GM23338 (cell line): ENCODE measurements around the gene CACNG7. TPM values are rescaled to one million over a fixed set of nuclear protein-coding genes. Genes with fewer than 3 reads are reported as not detected.

Experiments
- ATAC-seq: fragments of 200-7000 bp; cut with Tn5 transposase; 3 replicates; pipeline ENCODE4 v1.9.1; 2020
- DNase-seq: peaks from one replicate; pipeline ENCODE4 v3.0.0-alpha.2; 2015; ENCODE audit warnings: low spot score
- H2AFZ ChIP-seq: fragments of 200-600 bp; sonication (generic); 2 replicates; pipeline ENCODE4 v1.8.0; 2016; ENCODE audit warnings: antibody characterized with exemption, mild to moderate bottlenecking, moderate library complexity
- H3F3A ChIP-seq: fragments of 200-600 bp; sonication (generic); replicated peaks from 2 replicates; pipeline ENCODE4 v1.8.0; 2017; ENCODE audit warnings: antibody characterized with exemption, mixed run types, low read depth
- H3K27ac ChIP-seq: fragments of 200-600 bp; sonication (generic); 2 replicates; pipeline ENCODE4 v1.6.1; 2016; ENCODE audit warnings: low read depth
- H3K27me3 ChIP-seq: fragments of 200-600 bp; sonication (generic); 2 replicates; pipeline ENCODE4 v1.8.0; 2016; ENCODE audit warnings: mild to moderate bottlenecking, mixed run types, moderate library complexity; ENCODE audit not compliant: insufficient read depth
- H3K36me3 ChIP-seq: fragments of 200-600 bp; sonication (generic); 2 replicates; pipeline ENCODE4 v1.8.0; 2016; ENCODE audit warnings: mild to moderate bottlenecking; ENCODE audit not compliant: insufficient read depth
- H3K4me1 ChIP-seq: fragments of 200-600 bp; sonication (generic); 2 replicates; pipeline ENCODE4 v1.8.0; 2016; ENCODE audit warnings: mild to moderate bottlenecking, moderate library complexity; ENCODE audit not compliant: insufficient read depth
- H3K4me2 ChIP-seq: fragments of 200-600 bp; sonication (generic); 2 replicates; pipeline ENCODE4 v1.7.1; 2017; ENCODE audit warnings: mixed run types
- H3K4me3 ChIP-seq: fragments of 200-600 bp; sonication (generic); 2 replicates; pipeline ENCODE4 v1.6.1; 2016; ENCODE audit warnings: mixed run types
- H3K79me2 ChIP-seq: fragments of 200-600 bp; sonication (generic); replicated peaks from 2 replicates; pipeline ENCODE4 v1.8.0; 2017; ENCODE audit warnings: mild to moderate bottlenecking; ENCODE audit not compliant: insufficient read depth
- H3K9me2 ChIP-seq: fragments of 200-600 bp; sonication (generic); 2 replicates; pipeline ENCODE4 v1.8.0; 2017; ENCODE audit not compliant: insufficient read depth
- H4K20me1 ChIP-seq: fragments of 200-600 bp; sonication (generic); replicated peaks from 2 replicates; pipeline ENCODE4 v1.8.0; 2017; ENCODE audit warnings: mild to moderate bottlenecking; ENCODE audit not compliant: insufficient read depth
- H3K27ac Mint-ChIP-seq: 2 replicates; pipeline ENCODE4 v1.8.0; 2020; ENCODE audit warnings: inconsistent platforms, mild to moderate bottlenecking, moderate library complexity, mixed read lengths
- H3K27me3 Mint-ChIP-seq: 3 replicates; pipeline ENCODE4 v1.8.0; 2022; ENCODE audit warnings: low read depth, mild to moderate bottlenecking, moderate library complexity, mixed read lengths, inconsistent platforms; ENCODE audit not compliant: insufficient read depth, poor library complexity
- H3K36me3 Mint-ChIP-seq: 3 replicates; pipeline ENCODE4 v1.8.0; 2021; ENCODE audit warnings: low read depth, mild to moderate bottlenecking, inconsistent platforms, moderate library complexity, mixed read lengths
- H3K4me1 Mint-ChIP-seq: 3 replicates; pipeline ENCODE4 v1.8.0; 2020; ENCODE audit warnings: mild to moderate bottlenecking, inconsistent platforms, mixed read lengths
- H3K4me3 Mint-ChIP-seq: 3 replicates; pipeline ENCODE4 v1.8.0; 2021; ENCODE audit warnings: moderate library complexity, mild to moderate bottlenecking, inconsistent platforms, mixed read lengths
- H3K9me3 Mint-ChIP-seq: 3 replicates; pipeline ENCODE4 v1.8.0; 2020; ENCODE audit warnings: moderate library complexity, mild to moderate bottlenecking, inconsistent platforms, mixed read lengths
- CREB1 ChIP-seq: fragments of 250-450 bp; sonication (Bioruptor Pico); IDR thresholded peaks from 2 replicates; pipeline ENCODE4 v1.5.0; 2020; ENCODE audit warnings: low read depth, mild to moderate bottlenecking, moderate library complexity
- CTCF ChIP-seq, 2 experiments: fragments of 200-600 bp in 1 of 2; sonication (generic) in 1 of 2; conservative IDR thresholded peaks; 2 replicates each; pipeline versions ENCODE4 v1.5.1 to v1.6.1; 2016 to 2017; ENCODE audit warnings: antibody characterized with exemption in 2 of 2, low read depth in 2 of 2, mild to moderate bottlenecking in 2 of 2, moderate library complexity in 1 of 2
- ETS1 ChIP-seq: IDR thresholded peaks from 2 replicates; pipeline ENCODE4 v1.6.1; 2016; ENCODE audit warnings: antibody characterized with exemption
- EZH2 ChIP-seq: fragments of 200-600 bp; sonication (generic); IDR thresholded peaks from one replicate; pipeline ENCODE4 v1.8.0; 2017; ENCODE audit warnings: antibody characterized with exemption, mild to moderate bottlenecking, low read depth; ENCODE audit not compliant: unreplicated experiment
- EZH2phosphoT487 ChIP-seq: fragments of 200-600 bp; sonication (generic); IDR thresholded peaks from one replicate; pipeline ENCODE4 v1.8.1; 2018; ENCODE audit warnings: antibody characterized with exemption; ENCODE audit not compliant: unreplicated experiment
- JUNB ChIP-seq: IDR thresholded peaks from one replicate; pipeline ENCODE4 v1.6.1; 2016; ENCODE audit warnings: antibody characterized with exemption; ENCODE audit not compliant: unreplicated experiment
- NANOG ChIP-seq: IDR thresholded peaks from 2 replicates; pipeline ENCODE4 v1.6.1; 2016; ENCODE audit warnings: antibody characterized with exemption, borderline replicate concordance
- POLR2AphosphoS5 ChIP-seq: IDR thresholded peaks from 2 replicates; pipeline ENCODE4 v1.6.1; 2016; ENCODE audit warnings: antibody characterized with exemption, low read depth
- REST ChIP-seq: IDR thresholded peaks from one replicate; pipeline ENCODE4 v1.6.1; 2018; ENCODE audit warnings: antibody characterized with exemption; ENCODE audit not compliant: unreplicated experiment
- STAT1 ChIP-seq: IDR thresholded peaks from one replicate; pipeline ENCODE4 v1.6.1; 2016; ENCODE audit warnings: antibody characterized with exemption; ENCODE audit not compliant: unreplicated experiment
- ZNF114 ChIP-seq: fragments of 250-450 bp; sonication (Bioruptor Pico); IDR thresholded peaks from 2 replicates; pipeline ENCODE4 v1.5.0; 2020; ENCODE audit warnings: mild to moderate bottlenecking, moderate library complexity
- ZNF331 ChIP-seq: fragments of 250-450 bp; sonication (Bioruptor Pico); IDR thresholded peaks from 2 replicates; pipeline ENCODE4 v1.5.0; 2020; ENCODE audit warnings: low read depth, mild to moderate bottlenecking, moderate library complexity
- ZNF462 ChIP-seq: fragments of 250-450 bp; sonication (Bioruptor Pico); IDR thresholded peaks from 2 replicates; pipeline ENCODE4 v1.5.0; 2020; ENCODE audit warnings: mild to moderate bottlenecking, moderate library complexity
- polyA plus RNA-seq: library from polyadenylated mRNA; unstranded; fragments of >200 nt; fragmentation: Nextera tagmentation; extraction: Ambion mirVana; gene quantifications from 2 replicates; pipeline ENCODE4 v1.2.1, GENCODE V29; 2016
- total RNA-seq: library from RNA; depleted of rRNA; stranded (reverse); fragments of >200 nt; shearing (Covaris generic); gene quantifications from 2 replicates; pipeline ENCODE4 v1.2.3, GENCODE V29; 2014

CACNG7 gene
- total and polyA plus RNA-seq, 2 experiments from 2014 or later = 9.8 to 15.6 TPM

- H3K27ac ChIP-seq = no peak overlapping the region
- H3K9me2 ChIP-seq = no peaks in the 10 kb centered on the region
- peaks cover 25% of the 10 kb centered on the region; the same call in 1 of the 2 replicates for H3F3A ChIP-seq
- H3K4me2 ChIP-seq = peak overlapping the region; percentile 96
- H3K4me1 Mint-ChIP-seq = peaks cover 47% of the 10 kb centered on the region
- DNase-seq (peak; percentile 68), ATAC-seq (peak; percentile 2; the same call in 2 of the 3 replicates)
- H3K36me3 Mint-ChIP-seq = peaks cover 24% of the 10 kb centered on the region
- no peaks in the 10 kb centered on the region; the same call in none of the 2 replicates for H4K20me1 ChIP-seq
- peaks cover 12% of the 10 kb centered on the region; the same call in 1 of the 2 replicates for H3K4me1 ChIP-seq
- H3K27me3 Mint-ChIP-seq = peaks cover 54% of the 10 kb centered on the region
- no peak for TF ChIP-seq STAT1
- TF ChIP-seq ZNF114 = no peak
- TF ChIP-seq ETS1 = no peak
- TF ChIP-seq CREB1 = no peak
- no peak for TF ChIP-seq NANOG
- no peak for TF ChIP-seq EZH2
- no peak for TF ChIP-seq ZNF331 (CRISPR knock-in tag)
- no peak for TF ChIP-seq JUNB
- TF ChIP-seq ZNF462 = no peak
- no peak for TF ChIP-seq REST
- no peak for TF ChIP-seq POLR2AphosphoS5
- TF ChIP-seq CTCF (conservative IDR thresholded peaks at IDR 0.05; ENCODE audit: low read depth in 2 of 2) = no peak
- no peak for TF ChIP-seq EZH2phosphoT487
- no peak overlapping the region for H3K27ac Mint-ChIP-seq
- H3K9me3 Mint-ChIP-seq = peaks cover 6% of the 10 kb centered on the region; the same call in 2 of the 3 replicates
- H3K4me3 Mint-ChIP-seq = peak overlapping the region; percentile 84
- peak overlapping the region; percentile 95 for H3K4me3 ChIP-seq
- H2AFZ ChIP-seq = no peak overlapping the region
- peaks cover 8% of the 10 kb centered on the region; the same call in 1 of the 2 replicates for H3K36me3 ChIP-seq
- peaks cover 36% of the 10 kb centered on the region for H3K79me2 ChIP-seq
- peaks cover 41% of the 10 kb centered on the region for H3K27me3 ChIP-seq
Measured at GRCh38 chr19:53909471-53910169, 542 bp downstream of the CACNG7 start.
